ENCODE measurements around the gene ILDR1. TPM values are rescaled to one million over a fixed set of nuclear protein-coding genes. Genes with fewer than 3 reads are reported as not detected.

The ILDR1 gene
- total and polyA plus RNA-seq, 2 experiments from 2014 or later, result 0.66 to 0.97 TPM

DNA sequence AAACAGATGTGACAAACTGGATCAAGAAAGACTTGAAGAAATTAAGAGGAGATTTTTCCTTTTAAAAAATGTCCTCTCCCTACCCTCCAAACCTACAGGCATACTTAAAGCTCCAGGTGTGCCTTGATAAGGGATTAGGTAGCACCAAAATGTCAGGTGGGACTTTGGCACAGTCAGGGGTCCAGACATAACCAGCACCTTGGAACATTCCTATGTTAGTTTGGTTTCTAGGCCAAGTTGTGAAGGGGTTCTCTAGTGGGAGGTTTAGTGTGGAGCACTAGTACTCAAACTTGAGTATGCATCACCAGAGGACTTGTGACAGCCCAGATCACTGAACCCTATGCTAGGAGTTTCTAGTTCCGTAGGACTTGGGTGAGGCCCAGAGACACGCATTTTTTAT is 13.9 kb downstream of the ILDR1 start:
- Histone ChIP-seq H3K4me1 (ENCODE audit: insufficient read depth) (peaks cover 17% of the 10 kb centered on the region; the same call in 1 of the 2 replicates), H4K20me1 (replicated peaks; ENCODE audit: insufficient read depth) (no peaks in the 10 kb centered on the region), H3F3A (replicated peaks; ENCODE audit: low read depth) (no peaks in the 10 kb centered on the region), H3K4me2 (no peak overlapping the region), H3K27ac (ENCODE audit: low read depth) (no peak overlapping the region), H3K9me2 (ENCODE audit: insufficient read depth) (0 out of 2 replicates have a peak, but pooled peaks cover 8% of the 10 kb centered on the region), H3K79me2 (replicated peaks; ENCODE audit: insufficient read depth) (no peaks in the 10 kb centered on the region), H2AFZ (no peak overlapping the region), H3K27me3 (ENCODE audit: insufficient read depth) (no peaks in the 10 kb centered on the region), H3K36me3 (ENCODE audit: insufficient read depth) (no peaks in the 10 kb centered on the region), H3K4me3 (no peak overlapping the region)
- no peak for ATAC-seq
- DNase-seq (ENCODE audit: low spot score), result no peak
- H3K9me3 Mint-ChIP-seq, result no peaks in the 10 kb centered on the region
- peaks cover 11% of the 10 kb centered on the region for H3K27me3 Mint-ChIP-seq (ENCODE audit: insufficient read depth, low read depth, poor library complexity)
- no peak overlapping the region for H3K4me3 Mint-ChIP-seq
- H3K36me3 Mint-ChIP-seq (ENCODE audit: low read depth), result no peaks in the 10 kb centered on the region; the same call in 2 of the 3 replicates
- H3K27ac Mint-ChIP-seq, result no peak overlapping the region
- no peak for TF ChIP-seq ZNF114 (CRISPR knock-in tag; IDR thresholded peaks at IDR 0.05)
- H3K4me1 Mint-ChIP-seq, result peaks cover 35% of the 10 kb centered on the region

DNA sequence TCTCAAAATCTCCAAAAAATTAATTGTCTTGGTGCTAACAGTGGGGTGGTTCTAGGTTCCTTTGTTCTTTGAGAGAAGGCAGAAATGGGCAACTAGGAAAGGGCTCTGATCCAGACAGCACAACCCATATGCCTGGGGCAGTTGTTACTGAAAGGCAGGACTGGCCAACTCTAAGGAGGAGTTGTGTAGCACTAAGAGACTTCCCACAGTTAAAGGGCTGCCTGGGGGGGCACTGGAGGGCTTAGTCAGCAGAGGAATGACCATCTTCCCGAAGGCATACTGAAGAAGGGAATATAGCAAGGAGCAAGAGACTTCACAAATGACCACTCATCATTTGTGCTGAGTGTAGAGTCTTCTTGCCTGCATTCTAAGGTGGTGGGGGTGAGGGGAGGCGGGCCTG is 15.8 kb downstream of the ILDR1 start:
- Mint-ChIP-seq H3K27me3 (ENCODE audit: insufficient read depth, low read depth, poor library complexity) (peaks cover 11% of the 10 kb centered on the region), H3K27ac (0 out of 2 replicates have a peak overlapping the region, but pooled peaks have one; percentile 55), H3K4me1 (peaks cover 32% of the 10 kb centered on the region), H3K4me3 (no peak overlapping the region), H3K36me3 (ENCODE audit: low read depth) (no peaks in the 10 kb centered on the region; the same call in 2 of the 3 replicates), H3K9me3 (no peaks in the 10 kb centered on the region)
- Histone ChIP-seq H3K27ac (ENCODE audit: low read depth) (no peak overlapping the region), H3K27me3 (ENCODE audit: insufficient read depth) (no peaks in the 10 kb centered on the region), H3K4me3 (no peak overlapping the region), H3K4me2 (no peak overlapping the region), H3K9me2 (ENCODE audit: insufficient read depth) (0 out of 2 replicates have a peak, but pooled peaks cover 8% of the 10 kb centered on the region), H3K36me3 (ENCODE audit: insufficient read depth) (no peaks in the 10 kb centered on the region), H3F3A (replicated peaks; ENCODE audit: low read depth) (no peaks in the 10 kb centered on the region), H4K20me1 (replicated peaks; ENCODE audit: insufficient read depth) (no peaks in the 10 kb centered on the region), H2AFZ (no peak overlapping the region), H3K4me1 (ENCODE audit: insufficient read depth) (peaks cover 17% of the 10 kb centered on the region; the same call in 1 of the 2 replicates), H3K79me2 (replicated peaks; ENCODE audit: insufficient read depth) (no peaks in the 10 kb centered on the region)
- ATAC-seq (no peak), DNase-seq (ENCODE audit: low spot score) (no peak)
- TF ChIP-seq, protein P1, sequence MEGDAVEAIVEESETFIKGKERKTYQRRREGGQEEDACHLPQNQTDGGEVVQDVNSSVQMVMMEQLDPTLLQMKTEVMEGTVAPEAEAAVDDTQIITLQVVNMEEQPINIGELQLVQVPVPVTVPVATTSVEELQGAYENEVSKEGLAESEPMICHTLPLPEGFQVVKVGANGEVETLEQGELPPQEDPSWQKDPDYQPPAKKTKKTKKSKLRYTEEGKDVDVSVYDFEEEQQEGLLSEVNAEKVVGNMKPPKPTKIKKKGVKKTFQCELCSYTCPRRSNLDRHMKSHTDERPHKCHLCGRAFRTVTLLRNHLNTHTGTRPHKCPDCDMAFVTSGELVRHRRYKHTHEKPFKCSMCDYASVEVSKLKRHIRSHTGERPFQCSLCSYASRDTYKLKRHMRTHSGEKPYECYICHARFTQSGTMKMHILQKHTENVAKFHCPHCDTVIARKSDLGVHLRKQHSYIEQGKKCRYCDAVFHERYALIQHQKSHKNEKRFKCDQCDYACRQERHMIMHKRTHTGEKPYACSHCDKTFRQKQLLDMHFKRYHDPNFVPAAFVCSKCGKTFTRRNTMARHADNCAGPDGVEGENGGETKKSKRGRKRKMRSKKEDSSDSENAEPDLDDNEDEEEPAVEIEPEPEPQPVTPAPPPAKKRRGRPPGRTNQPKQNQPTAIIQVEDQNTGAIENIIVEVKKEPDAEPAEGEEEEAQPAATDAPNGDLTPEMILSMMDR (conservative IDR thresholded peaks at IDR 0.05; ENCODE audit: low read depth in 2 of 2), result no peak
- no peak for TF ChIP-seq ZNF114 (CRISPR knock-in tag; IDR thresholded peaks at IDR 0.05)
- TF ChIP-seq, protein P2, sequence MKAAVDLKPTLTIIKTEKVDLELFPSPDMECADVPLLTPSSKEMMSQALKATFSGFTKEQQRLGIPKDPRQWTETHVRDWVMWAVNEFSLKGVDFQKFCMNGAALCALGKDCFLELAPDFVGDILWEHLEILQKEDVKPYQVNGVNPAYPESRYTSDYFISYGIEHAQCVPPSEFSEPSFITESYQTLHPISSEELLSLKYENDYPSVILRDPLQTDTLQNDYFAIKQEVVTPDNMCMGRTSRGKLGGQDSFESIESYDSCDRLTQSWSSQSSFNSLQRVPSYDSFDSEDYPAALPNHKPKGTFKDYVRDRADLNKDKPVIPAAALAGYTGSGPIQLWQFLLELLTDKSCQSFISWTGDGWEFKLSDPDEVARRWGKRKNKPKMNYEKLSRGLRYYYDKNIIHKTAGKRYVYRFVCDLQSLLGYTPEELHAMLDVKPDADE (IDR thresholded peaks at IDR 0.05), result no peak
- no peak for TF ChIP-seq STAT1 (IDR thresholded peaks at IDR 0.05; ENCODE audit: unreplicated experiment)
- TF ChIP-seq JUNB (IDR thresholded peaks at IDR 0.05; ENCODE audit: unreplicated experiment), result no peak
- TF ChIP-seq CREB1 (CRISPR knock-in tag; IDR thresholded peaks at IDR 0.05; ENCODE audit: low read depth), result no peak
- TF ChIP-seq POLR2AphosphoS5 (IDR thresholded peaks at IDR 0.05; ENCODE audit: low read depth), result no peak
- no peak for TF ChIP-seq EZH2 (IDR thresholded peaks at IDR 0.05; ENCODE audit: low read depth, unreplicated experiment)
- TF ChIP-seq, protein P3, sequence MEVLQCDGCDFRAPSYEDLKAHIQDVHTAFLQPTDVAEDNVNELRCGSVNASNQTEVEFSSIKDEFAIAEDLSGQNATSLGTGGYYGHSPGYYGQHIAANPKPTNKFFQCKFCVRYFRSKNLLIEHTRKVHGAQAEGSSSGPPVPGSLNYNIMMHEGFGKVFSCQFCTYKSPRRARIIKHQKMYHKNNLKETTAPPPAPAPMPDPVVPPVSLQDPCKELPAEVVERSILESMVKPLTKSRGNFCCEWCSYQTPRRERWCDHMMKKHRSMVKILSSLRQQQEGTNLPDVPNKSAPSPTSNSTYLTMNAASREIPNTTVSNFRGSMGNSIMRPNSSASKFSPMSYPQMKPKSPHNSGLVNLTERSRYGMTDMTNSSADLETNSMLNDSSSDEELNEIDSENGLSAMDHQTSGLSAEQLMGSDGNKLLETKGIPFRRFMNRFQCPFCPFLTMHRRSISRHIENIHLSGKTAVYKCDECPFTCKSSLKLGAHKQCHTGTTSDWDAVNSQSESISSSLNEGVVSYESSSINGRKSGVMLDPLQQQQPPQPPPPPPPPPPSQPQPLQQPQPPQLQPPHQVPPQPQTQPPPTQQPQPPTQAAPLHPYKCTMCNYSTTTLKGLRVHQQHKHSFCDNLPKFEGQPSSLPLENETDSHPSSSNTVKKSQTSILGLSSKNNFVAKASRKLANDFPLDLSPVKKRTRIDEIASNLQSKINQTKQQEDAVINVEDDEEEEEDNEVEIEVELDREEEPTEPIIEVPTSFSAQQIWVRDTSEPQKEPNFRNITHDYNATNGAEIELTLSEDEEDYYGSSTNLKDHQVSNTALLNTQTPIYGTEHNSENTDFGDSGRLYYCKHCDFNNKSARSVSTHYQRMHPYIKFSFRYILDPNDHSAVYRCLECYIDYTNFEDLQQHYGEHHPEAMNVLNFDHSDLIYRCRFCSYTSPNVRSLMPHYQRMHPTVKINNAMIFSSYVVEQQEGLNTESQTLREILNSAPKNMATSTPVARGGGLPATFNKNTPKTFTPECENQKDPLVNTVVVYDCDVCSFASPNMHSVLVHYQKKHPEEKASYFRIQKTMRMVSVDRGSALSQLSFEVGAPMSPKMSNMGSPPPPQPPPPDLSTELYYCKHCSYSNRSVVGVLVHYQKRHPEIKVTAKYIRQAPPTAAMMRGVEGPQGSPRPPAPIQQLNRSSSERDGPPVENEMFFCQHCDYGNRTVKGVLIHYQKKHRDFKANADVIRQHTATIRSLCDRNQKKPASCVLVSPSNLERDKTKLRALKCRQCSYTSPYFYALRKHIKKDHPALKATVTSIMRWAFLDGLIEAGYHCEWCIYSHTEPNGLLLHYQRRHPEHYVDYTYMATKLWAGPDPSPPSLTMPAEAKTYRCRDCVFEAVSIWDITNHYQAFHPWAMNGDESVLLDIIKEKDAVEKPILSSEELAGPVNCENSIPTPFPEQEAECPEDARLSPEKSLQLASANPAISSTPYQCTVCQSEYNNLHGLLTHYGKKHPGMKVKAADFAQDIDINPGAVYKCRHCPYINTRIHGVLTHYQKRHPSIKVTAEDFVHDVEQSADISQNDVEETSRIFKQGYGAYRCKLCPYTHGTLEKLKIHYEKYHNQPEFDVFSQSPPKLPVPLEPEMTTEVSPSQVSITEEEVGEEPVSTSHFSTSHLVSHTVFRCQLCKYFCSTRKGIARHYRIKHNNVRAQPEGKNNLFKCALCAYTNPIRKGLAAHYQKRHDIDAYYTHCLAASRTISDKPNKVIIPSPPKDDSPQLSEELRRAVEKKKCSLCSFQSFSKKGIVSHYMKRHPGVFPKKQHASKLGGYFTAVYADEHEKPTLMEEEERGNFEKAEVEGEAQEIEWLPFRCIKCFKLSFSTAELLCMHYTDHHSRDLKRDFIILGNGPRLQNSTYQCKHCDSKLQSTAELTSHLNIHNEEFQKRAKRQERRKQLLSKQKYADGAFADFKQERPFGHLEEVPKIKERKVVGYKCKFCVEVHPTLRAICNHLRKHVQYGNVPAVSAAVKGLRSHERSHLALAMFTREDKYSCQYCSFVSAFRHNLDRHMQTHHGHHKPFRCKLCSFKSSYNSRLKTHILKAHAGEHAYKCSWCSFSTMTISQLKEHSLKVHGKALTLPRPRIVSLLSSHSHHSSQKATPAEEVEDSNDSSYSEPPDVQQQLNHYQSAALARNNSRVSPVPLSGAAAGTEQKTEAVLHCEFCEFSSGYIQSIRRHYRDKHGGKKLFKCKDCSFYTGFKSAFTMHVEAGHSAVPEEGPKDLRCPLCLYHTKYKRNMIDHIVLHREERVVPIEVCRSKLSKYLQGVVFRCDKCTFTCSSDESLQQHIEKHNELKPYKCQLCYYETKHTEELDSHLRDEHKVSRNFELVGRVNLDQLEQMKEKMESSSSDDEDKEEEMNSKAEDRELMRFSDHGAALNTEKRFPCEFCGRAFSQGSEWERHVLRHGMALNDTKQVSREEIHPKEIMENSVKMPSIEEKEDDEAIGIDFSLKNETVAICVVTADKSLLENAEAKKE (CRISPR knock-in tag; IDR thresholded peaks at IDR 0.05), result no peak
- TF ChIP-seq EZH2phosphoT487 (IDR thresholded peaks at IDR 0.05; ENCODE audit: unreplicated experiment), result no peak
- no peak for TF ChIP-seq ZNF331 (CRISPR knock-in tag; IDR thresholded peaks at IDR 0.05; ENCODE audit: low read depth)
